Activated gamma-delta T cell treated with anti-CD3 and anti-CD28 coated beads, Interleukin-2, amount 50 U/mL, for 16 hours (primary cell): ENCODE results near the gene CHST11.

Experiments
- DNase-seq: peaks from one replicate; pipeline ENCODE4 v3.0.0-alpha.2; 2020; ENCODE audit warnings: low read depth

CHST11 gene

GRCh38 chr12:104761611-104762010 lies 304.9 kb downstream of the CHST11 start:
- DNase-seq, result no peak

GRCh38 chr12:104763168-104763805 lies 306.5 kb downstream of the CHST11 start:
- no peak for DNase-seq

GRCh38 chr12:104764225-104765091 lies 307.7 kb downstream of the CHST11 start:
- no peak for DNase-seq

GRCh38 chr12:104767261-104767660 lies 310.5 kb downstream of the CHST11 start:
- DNase-seq, result no peak

GRCh38 chr12:104768033-104768432 lies 311.3 kb downstream of the CHST11 start:
- DNase-seq, result no peak

GRCh38 chr12:104769144-104769561 lies 312.4 kb downstream of the CHST11 start:
- DNase-seq, result no peak

GRCh38 chr12:104772336-104772735 lies 315.6 kb downstream of the CHST11 start:
- no peak for DNase-seq

GRCh38 chr12:104775731-104776231 lies 319.0 kb downstream of the CHST11 start:
- no peak for DNase-seq

- DNase-seq, result no peak
Measured at GRCh38 chr12:104779134-104779533, 322.4 kb downstream of the CHST11 start.

GRCh38 chr12:104782296-104782695 lies 325.5 kb downstream of the CHST11 start:
- no peak for DNase-seq

- no peak for DNase-seq
Measured at GRCh38 chr12:104784592-104784991, 327.8 kb downstream of the CHST11 start.

- DNase-seq, result no peak
Measured at GRCh38 chr12:104785886-104786285, 329.1 kb downstream of the CHST11 start.

GRCh38 chr12:104786352-104786751 lies 329.6 kb downstream of the CHST11 start:
- DNase-seq, result no peak

- DNase-seq, result no peak
Measured at GRCh38 chr12:104788840-104789271, 332.1 kb downstream of the CHST11 start.

GRCh38 chr12:104790296-104791125 lies 333.8 kb downstream of the CHST11 start:
- DNase-seq, result peak; percentile 8

- DNase-seq, result no peak
Measured at GRCh38 chr12:104792570-104792969, 335.8 kb downstream of the CHST11 start.

GRCh38 chr12:104793285-104793684 lies 336.5 kb downstream of the CHST11 start:
- no peak for DNase-seq

- DNase-seq, result no peak
Measured at GRCh38 chr12:104793968-104794367, 337.2 kb downstream of the CHST11 start.

- DNase-seq, result no peak
Measured at GRCh38 chr12:104796475-104796862, 339.7 kb downstream of the CHST11 start.

- no peak for DNase-seq
Measured at GRCh38 chr12:104799458-104799857, 342.7 kb downstream of the CHST11 start.

- DNase-seq, result no peak
Measured at GRCh38 chr12:104801005-104801404, 344.3 kb downstream of the CHST11 start.

GRCh38 chr12:104801427-104801826 lies 344.7 kb downstream of the CHST11 start:
- DNase-seq, result no peak
